DMS153 treated with DMSO at 0.1 percent for 48 hours (cell line): ENCODE measurements around the gene UBXN10.

Experiments
- DNase-seq: peaks from one replicate; lab custom pipeline; 2025; ENCODE audit not compliant: unreplicated experiment; lab: John Stamatoyannopoulos, UW

UBXN10 gene, protein sequence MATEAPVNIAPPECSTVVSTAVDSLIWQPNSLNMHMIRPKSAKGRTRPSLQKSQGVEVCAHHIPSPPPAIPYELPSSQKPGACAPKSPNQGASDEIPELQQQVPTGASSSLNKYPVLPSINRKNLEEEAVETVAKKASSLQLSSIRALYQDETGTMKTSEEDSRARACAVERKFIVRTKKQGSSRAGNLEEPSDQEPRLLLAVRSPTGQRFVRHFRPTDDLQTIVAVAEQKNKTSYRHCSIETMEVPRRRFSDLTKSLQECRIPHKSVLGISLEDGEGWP

DNA sequence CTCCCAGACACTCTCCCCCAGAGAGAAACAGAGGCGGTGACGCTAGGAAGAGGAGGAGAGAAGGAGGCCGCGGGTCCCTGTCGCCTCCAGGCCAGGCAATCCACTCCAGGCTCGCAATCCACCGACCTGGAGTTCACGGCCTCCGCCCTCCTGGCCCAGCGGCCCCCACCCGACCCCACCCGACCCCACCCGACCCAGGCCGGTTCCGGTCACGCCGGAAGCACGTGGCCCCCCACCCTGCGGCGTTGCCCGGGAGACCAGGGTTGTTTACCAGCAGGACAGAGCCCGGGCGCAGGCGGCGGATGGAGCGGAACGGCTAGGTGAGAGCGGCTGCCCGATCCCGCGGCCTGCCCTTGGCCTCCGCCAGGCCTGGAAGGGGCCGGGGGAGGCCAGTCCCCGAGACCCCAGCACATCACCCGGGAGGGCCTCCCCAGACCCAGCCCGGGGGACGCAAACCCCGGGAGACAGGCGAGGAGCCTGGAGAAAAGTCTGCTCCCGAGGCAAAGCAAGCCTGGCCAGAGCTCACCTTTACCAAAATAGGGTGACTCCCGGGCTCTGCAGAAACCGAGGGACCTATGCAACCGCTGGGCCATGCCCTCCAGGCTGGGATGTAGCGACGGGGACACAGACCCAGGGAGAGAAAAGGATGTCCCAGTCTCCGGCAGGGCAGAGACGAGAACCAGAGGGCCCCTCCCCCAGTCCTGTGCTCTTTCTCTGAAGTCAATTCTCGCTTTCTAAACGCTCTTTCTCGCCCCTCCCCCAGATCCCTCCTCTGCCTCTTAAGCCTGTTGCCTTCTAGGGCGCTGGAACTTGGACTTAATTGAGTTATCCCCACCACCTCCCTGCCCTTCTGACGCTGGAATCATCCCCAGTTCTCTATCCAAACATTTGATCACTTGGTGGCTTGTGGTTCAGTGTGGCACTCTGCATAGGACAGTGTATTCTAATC is at the start of gene UBXN10, which contains the start of gene PLA2G2C:
Gene UBXN10 (plus strand): TSS at position 263 of the 949 bp plus-strand sequence. CDS start 4,466 bp downstream, outside the sequence.
Gene PLA2G2C (minus strand): TSS at position 685 of the 949 bp plus-strand sequence. CDS start 9,155 bp downstream, outside the sequence.
- peak; percentile 75 for DNase-seq

GRCh38 chr1:20136249-20136648 is 49.6 kb upstream of the UBXN10 start:
- no peak for DNase-seq

DNA sequence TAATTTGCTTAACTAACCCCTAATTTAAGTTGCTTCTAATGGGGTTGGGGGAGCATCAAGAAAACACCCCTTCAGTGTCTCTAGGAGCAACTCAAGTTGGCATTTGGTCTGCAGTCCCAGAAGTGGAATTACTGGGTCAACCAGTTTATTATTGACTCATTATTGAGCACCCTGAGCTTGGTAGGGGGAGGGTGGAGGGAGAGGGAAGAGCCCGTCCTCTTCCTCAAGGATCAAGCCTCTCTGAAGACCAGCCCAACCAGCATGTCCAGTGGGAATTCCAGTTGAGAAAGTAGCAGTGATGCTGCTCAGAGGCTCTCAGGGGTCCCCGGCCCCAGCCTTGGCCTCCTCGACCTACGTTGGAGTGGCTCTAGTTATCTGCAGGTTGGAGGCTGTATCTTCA is 48.8 kb upstream of the UBXN10 start:
- DNase-seq = no peak

GRCh38 chr1:20137604-20138003 is 48.3 kb upstream of the UBXN10 start:
- no peak for DNase-seq

GRCh38 chr1:20138346-20138745 is 47.5 kb upstream of the UBXN10 start:
- DNase-seq = no peak

DNA sequence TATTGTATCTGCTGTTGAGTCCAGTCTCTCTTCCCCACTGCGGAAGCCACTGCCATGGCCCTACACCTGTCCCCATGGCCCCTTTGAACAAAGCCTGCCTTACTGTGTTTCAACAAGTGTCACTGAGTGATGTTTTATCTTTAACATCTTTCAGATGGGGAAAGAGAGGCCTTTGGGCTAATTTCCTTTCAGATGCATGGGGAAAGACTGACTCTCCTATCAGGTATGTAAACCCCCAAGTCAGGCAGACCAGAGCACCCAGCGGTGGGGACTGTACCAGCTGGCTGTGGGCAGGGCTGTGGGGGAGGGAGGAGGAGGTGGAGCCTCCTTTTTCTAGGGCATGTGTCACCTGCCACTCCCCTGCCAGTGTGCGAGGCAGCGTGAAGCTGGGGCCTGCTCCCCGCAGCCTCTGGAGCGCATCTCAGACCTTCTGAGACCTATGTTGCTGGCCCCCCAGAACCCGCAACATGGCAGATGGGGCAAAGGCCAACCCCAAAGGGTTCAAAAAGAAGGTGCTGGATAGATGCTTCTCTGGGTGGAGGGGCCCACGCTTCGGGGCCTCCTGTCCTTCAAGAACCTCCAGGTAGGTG is 46.8 kb upstream of the UBXN10 start, which contains the start of gene PLA2G2F:
Gene PLA2G2F (plus strand): TSS at position 363 of the 590 bp plus-strand sequence. CDS start 105 bp downstream, at position 468.
- no peak for DNase-seq

GRCh38 chr1:20139776-20140612 is 45.9 kb upstream of the UBXN10 start:
- no peak for DNase-seq

DNA sequence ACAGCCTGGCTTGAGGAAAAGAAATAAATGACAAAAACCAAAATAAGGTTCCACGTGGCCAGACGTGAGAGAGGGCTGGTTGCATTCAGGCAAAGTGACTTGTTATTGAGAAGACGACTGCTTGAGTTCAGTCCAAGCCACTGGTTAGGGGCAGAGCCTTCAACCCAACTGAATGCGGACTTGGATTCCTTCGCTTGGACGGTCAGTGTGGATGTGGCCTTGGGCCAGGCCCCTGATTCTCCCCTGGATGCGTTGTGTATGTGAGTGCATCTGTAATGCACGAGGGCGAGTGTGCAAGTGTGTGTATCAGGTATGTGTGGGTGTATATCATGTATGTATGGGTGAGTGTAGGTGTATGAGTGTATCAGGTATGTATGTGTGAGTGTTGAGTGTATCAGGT is 44.9 kb upstream of the UBXN10 start:
- DNase-seq = no peak

- no peak for DNase-seq
Observed at GRCh38 chr1:20141466-20141865, 44.4 kb upstream of the UBXN10 start.

DNA sequence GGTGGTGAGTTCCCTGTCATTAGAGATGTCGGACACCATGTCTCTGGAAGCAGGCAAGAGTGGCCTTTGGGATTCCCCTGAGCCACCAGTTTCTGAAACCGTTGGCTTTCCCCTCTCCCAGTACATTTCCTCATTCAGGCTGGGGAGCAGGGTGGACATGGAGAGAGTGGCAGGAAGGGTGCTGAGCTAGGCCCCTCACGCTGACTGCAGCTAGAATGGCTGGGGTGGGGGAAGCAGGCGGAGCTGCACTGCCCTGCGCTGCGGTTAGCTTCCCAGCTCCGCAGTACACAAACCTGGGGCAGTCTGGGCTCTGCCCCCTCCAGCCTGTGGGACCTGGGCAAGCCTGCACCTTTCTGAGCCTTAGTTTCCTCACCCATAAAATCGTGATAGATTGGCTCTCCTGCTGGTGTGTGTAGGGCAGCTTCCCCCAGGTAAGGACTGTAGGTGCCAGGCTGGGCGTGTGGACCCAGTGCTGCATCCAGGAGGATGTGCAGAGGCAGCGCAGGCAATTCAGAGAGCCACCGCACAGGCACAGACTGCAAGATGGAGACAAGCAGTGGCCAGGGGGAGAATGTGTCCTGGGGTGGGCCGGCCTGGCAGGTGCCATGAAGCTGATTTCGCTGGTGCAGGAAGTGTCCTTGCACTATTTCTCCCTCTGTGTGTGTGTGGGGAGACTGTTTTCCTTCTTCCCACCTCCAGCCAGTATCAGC is 43.7 kb upstream of the UBXN10 start:
- no peak for DNase-seq

DNA sequence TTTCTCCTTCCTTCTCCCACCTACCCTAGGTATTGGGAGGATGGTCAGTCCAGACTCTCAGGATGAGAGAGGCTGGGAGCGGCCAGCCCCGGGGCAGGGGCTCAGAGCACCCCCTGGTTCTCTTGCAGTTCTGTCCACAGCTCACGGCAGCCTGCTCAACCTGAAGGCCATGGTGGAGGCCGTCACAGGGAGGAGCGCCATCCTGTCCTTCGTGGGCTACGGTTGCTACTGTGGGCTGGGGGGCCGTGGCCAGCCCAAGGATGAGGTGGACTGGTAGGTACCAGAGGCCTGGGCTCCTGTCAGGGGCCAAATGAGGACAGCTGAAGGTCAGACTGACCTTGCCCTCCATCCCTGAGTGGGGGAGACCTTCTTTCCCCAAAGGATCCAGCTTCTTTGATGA is 42.6 kb upstream of the UBXN10 start:
- no peak for DNase-seq

DNA sequence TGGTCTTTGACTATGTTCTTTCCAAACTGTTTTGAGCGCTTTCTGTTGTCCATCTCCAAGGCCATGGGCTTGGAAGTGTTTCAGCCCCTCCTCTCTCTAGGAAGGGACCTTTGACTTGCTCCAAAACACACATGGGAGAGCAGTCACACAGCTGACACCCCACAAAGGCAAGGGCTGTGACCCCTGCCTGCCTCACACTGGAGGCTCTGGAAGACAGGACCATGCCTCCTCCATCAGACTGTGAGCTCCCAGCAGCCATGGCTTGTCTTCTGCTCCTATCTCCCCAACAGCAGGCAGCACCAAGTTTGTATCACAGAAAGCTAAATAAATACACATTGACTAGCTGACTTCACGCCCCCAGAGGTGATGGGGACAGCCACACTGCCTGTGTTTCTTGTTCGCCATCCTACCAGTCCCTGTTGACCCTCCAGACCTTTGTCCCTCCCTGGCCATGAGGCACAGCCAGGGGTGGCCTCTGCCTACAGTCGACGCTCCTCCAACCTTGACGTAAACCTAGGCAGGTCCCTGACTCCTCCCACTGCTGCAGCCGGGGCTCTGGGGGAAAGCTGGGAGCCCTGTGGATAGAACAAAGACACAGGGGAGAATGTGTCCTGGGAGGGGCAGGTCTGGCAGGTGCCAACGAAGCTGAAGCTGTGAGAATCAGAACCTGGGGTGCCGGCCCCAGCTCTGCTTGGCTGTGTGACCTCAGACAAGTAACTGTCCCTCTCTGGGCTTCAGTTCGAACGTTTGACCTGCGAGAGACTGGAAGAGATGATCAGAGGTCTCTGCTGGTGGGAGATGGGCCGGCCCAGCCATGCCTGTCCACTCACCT is 41.9 kb upstream of the UBXN10 start:
- no peak for DNase-seq

GRCh38 chr1:20147846-20148570 is 37.9 kb upstream of the UBXN10 start:
- no peak for DNase-seq

DNA sequence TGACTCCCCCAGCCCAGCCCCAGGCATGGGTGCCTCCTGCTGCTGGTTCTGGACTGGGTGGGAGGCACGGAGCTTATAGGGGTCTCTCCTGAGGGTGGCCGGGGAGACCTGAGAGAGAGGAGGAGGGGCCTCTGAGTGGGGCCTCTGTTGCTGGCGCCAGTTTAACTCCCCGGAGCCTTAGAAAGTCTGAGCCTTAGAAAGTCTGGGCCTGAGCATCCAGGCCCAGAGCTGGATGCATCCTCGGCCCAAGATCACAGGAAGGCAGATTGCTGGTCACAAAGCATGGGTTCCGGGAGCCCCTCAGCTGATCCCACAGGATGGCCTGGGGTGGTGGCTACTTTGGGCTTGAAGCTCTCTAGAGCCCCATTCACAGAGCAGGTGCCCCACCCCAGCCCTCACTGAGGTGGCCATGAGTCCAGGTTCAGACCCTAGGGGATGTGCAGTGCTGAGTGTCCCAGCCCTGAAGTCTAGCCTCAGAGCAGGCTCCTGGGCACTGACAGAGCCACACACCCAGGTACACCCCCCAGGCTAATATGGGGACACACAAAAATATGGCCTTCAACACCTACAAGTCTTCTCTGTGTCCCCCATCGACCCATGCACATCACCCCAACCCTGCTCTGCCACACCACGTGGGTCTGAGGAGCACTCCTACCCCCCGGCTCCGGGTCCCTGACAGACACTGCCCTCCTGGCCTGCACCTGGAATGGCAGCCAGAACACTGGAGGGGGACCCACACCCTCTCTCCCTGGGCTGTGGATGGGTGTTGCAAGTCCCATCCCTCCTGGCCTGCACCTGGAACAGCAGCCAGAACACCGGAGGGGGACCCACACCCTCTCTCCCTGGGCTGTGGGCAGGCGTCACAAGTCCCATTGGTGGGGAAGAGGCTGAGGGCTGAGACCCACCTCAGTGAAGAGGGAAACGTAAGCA is 37.1 kb upstream of the UBXN10 start:
- DNase-seq = no peak

- DNase-seq = no peak
Observed at GRCh38 chr1:20149601-20150325, 36.1 kb upstream of the UBXN10 start.

GRCh38 chr1:20150326-20150705 is 35.6 kb upstream of the UBXN10 start:
- DNase-seq = no peak

- no peak for DNase-seq
Observed at GRCh38 chr1:20150969-20151368, 34.9 kb upstream of the UBXN10 start.
